ENCODE results near the gene LATS2.
A peak's percentile ranks its signal among the peaks of the same experiment; 100 is the strongest.

LATS2 gene

DNA sequence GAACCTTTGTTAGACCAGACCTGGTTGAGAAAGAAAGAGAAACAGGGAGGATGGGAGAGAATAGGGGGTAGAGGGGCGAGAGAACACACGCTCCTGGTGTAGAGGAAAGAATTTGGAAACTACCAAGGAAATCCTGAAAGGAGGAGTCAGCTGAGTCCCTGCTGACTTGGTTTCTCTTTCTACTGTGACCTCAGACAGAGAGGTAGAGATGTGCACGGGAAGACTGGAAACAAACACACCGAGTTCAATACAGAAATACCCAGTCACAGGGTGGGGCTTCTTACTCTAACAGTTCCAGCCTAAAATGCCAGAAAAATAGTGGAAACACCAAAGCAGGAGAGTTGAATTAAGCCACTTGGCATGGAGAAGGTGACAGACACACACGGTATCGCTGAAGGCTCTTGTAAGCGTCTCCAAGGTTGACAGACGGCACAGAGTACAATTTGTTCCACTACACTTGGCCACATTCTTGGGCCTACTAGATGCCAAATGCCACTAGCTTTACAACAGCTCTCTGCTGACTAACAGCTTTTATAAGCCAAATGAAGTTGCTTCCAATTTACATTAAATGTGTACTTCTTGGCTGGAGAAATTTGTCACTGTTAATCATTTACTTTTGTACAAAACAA is 28.1 kb downstream of the LATS2 start:
- no peak for DNase-seq (ENCODE audit: low read depth)
- TF ChIP-seq, protein P1, sequence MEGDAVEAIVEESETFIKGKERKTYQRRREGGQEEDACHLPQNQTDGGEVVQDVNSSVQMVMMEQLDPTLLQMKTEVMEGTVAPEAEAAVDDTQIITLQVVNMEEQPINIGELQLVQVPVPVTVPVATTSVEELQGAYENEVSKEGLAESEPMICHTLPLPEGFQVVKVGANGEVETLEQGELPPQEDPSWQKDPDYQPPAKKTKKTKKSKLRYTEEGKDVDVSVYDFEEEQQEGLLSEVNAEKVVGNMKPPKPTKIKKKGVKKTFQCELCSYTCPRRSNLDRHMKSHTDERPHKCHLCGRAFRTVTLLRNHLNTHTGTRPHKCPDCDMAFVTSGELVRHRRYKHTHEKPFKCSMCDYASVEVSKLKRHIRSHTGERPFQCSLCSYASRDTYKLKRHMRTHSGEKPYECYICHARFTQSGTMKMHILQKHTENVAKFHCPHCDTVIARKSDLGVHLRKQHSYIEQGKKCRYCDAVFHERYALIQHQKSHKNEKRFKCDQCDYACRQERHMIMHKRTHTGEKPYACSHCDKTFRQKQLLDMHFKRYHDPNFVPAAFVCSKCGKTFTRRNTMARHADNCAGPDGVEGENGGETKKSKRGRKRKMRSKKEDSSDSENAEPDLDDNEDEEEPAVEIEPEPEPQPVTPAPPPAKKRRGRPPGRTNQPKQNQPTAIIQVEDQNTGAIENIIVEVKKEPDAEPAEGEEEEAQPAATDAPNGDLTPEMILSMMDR (IDR thresholded peaks at IDR 0.05; ENCODE audit: low read depth, low read length, missing control alignments): no peak
- no peak overlapping the region for H3K4me3 ChIP-seq (ENCODE audit: low read depth, low read length)

DNA sequence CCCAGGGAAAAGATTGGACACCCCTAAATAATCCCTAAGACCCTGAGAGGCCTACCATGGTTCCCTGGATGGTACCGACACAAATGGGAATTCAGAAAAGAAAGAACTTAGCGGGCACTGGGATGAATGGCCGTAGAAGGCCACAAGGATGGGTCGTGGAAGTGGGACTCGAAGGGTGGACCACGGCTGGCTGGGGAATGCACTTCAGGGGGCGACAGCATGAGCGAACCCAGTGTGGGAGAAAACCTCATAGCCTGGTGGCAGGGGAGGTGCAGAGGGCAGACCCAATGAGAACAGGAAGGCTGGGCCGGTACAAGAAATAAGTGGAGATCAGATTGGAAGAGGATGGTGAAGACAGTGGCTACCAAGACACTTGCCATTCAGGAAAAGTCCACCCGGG is 28.7 kb downstream of the LATS2 start:
- DNase-seq (ENCODE audit: low read depth): no peak
- no peak overlapping the region for H3K4me3 ChIP-seq (ENCODE audit: low read depth, low read length)
- TF ChIP-seq, protein P1 (IDR thresholded peaks at IDR 0.05; ENCODE audit: low read depth, low read length, missing control alignments): no peak

DNA sequence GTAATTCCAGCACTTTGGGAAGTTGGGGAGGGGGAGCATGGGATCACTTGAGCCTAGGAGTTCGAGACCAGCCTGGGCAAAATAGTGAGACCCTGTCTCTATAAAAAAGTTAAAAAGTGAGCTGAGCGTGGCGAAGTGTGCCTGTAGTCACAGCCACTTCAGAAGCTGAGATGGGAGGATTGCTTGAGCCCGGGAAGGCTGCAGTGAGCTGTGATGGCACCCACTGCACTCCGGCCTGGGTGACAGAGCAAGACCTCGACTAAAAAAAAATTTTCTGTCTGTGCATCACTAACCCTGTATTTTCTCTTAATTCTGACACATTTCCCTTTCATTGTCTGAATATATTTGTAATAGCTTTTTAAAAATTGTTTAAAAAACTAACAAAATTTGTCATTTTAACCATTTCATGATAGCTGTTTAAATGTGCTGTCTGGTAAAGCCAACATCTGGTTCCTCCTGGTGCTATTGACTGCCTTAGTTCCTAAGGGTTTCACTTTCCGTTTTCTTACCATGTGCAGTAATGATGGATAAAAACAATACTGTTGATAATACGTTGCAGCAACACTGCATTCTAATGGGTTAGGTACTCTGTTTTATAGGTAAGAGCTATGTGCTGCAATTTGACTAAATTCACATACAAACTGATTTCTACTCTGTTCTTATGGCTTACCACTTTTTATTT is 29.7 kb downstream of the LATS2 start:
- TF ChIP-seq, protein P1 (IDR thresholded peaks at IDR 0.05; ENCODE audit: low read depth, low read length, missing control alignments): no peak
- no peak overlapping the region for H3K4me3 ChIP-seq (ENCODE audit: low read depth, low read length)
- DNase-seq (ENCODE audit: low read depth): no peak

DNA sequence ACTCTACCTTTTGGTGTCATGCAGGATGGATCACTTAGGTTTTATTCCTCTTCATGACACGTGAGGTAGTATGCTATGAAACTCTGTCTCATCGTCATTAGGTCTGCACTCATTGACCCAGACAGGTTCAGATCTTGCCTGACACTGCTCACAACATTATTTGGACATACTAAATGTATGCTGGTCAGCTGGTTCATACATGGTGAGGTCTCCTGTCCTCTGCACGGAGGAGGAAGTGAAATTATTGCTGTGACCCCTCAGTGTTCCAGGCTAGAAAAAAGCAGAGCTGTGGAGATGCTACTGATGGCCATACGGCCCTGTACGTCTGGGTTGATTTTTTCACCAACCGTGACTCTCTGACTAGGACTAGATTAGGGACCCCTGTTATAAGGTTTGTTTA is 35.8 kb downstream of the LATS2 start:
- H3K4me3 ChIP-seq (ENCODE audit: low read depth, low read length): no peak overlapping the region
- no peak for DNase-seq (ENCODE audit: low read depth)
- TF ChIP-seq, protein P1 (IDR thresholded peaks at IDR 0.05; ENCODE audit: low read depth, low read length, missing control alignments): no peak

DNA sequence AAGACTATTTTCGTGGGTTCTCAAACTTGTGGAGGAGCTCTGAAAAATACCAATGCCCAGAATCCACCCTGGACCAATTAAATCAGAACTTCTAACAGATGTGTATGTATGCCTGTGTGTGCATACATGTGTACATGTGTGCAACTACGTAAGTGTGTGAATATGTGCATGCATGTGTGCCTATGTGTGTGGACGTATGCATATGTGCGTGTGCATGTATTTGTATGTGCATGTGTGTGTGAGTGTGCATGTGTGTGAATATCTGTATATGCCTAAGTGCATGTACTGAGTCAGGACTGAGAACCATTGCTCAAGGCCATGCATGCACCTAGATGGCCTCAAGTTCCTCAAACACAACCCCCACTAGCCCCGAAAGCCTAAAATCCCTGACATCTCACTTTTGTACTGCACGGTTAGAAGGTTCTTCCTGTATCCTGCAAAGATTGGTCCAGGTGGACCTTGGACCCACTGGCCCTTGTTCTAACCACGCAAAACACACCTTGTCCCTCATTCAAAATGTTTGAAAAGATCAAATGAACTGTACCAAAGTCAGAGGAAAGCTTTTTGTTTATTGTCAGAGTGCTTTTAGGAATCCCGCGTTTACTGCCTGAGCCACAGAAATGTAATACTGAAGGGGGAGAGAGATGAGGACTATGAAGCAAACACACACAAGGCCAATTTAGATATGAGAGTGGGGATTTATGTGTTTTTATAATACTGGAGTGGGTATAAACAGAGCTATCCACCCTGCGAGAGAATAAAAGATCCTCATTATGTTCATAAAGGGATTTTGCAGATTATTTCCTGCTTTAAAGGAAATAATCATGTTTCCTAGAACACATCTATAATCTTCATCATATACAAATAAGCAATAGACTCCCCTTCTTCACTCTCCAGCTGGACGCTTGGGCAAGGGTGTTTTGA is 39.1 kb downstream of the LATS2 start:
- TF ChIP-seq, protein P1 (IDR thresholded peaks at IDR 0.05; ENCODE audit: low read depth, low read length, missing control alignments): no peak
- DNase-seq (ENCODE audit: low read depth): peak; percentile 8
- H3K4me3 ChIP-seq (ENCODE audit: low read depth, low read length): no peak overlapping the region

DNA sequence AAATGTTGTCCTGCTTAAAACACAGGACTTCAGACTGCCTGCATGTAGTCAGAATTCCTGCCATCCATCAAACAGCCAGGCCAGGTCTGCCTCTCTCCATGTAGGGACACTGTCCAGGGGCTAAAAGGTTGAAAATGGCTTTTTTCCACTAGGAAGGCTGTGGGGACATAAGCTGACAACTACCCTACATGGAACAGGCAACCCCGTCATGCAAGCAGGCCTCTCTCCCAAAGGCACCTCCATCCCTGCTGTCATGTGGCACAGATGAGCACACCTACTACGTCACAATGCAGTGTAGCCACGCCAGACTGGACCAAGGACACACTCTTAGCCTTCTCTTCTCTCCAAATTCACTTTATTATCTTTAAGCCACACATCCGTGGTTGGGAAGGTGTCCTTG is 40.8 kb downstream of the LATS2 start:
- TF ChIP-seq, protein P1 (IDR thresholded peaks at IDR 0.05; ENCODE audit: low read depth, low read length, missing control alignments): no peak
- DNase-seq (ENCODE audit: low read depth): no peak
- H3K4me3 ChIP-seq (ENCODE audit: low read depth, low read length): no peak overlapping the region
